ENCODE data around the gene ZFP2. TPM values are rescaled to one million over a fixed set of nuclear protein-coding genes. Genes with fewer than 3 reads are reported as not detected.

Gene ZFP2
- polyA plus RNA-seq, 1 donor: 2.5 TPM

DNA sequence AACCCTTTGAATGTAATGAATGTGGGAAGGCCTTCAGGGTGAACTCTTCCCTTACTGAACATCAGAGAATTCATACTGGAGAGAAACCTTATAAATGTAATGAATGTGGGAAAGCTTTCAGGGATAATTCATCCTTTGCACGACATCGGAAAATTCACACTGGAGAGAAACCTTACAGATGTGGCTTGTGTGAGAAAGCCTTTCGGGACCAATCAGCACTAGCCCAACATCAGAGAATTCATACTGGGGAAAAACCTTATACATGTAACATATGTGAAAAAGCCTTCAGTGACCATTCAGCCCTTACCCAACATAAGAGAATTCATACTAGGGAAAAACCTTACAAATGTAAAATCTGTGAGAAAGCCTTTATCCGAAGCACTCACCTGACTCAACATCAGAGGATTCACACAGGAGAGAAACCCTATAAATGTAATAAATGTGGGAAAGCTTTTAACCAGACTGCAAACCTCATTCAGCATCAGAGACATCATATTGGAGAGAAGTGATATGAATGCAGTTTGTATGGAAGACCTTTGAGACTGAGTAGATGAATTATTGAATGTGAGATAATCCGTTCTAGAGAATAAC is 69.8 kb downstream of the ZFP2 start:
- H3K27me3 ChIP-seq (ENCODE audit: control insufficient read depth, insufficient read depth, low read length): no peaks in the 10 kb centered on the region
- H3K4me3 ChIP-seq (ENCODE audit: low read length): no peak overlapping the region
- 100% methylated on average over 1 of the region's 5 CpGs for WGBS (ENCODE audit: insufficient coverage, low lambda C conversion rate)
- peaks cover 13% of the 10 kb centered on the region for H3K36me3 ChIP-seq (ENCODE audit: control insufficient read depth, insufficient read depth, low read length)
- peaks cover 54% of the 10 kb centered on the region for H3K9me3 ChIP-seq (ENCODE audit: control insufficient read depth, low read depth, low read length)
- no peaks in the 10 kb centered on the region for H3K4me1 ChIP-seq (ENCODE audit: control insufficient read depth, insufficient read depth, low read length)
- no peak for DNase-seq
- no peak overlapping the region for H3K27ac ChIP-seq (ENCODE audit: low read length)

- WGBS (ENCODE audit: insufficient coverage, low lambda C conversion rate): no CpG with 5 or more reads among the region's 15 CpGs
- H3K9me3 ChIP-seq (ENCODE audit: control insufficient read depth, low read depth, low read length): peaks cover 71% of the 10 kb centered on the region
- H3K4me1 ChIP-seq (ENCODE audit: control insufficient read depth, insufficient read depth, low read length): no peaks in the 10 kb centered on the region
- DNase-seq: no peak
- no peak overlapping the region for H3K4me3 ChIP-seq (ENCODE audit: low read length)
- no peaks in the 10 kb centered on the region for H3K27me3 ChIP-seq (ENCODE audit: control insufficient read depth, insufficient read depth, low read length)
- no peak overlapping the region for H3K27ac ChIP-seq (ENCODE audit: low read length)
- no peaks in the 10 kb centered on the region for H3K36me3 ChIP-seq (ENCODE audit: control insufficient read depth, insufficient read depth, low read length)
Observed at GRCh38 chr5:178981381-178981780, 85.7 kb downstream of the ZFP2 start.

Other genes with a start within 250 kb of the ZFP2 start
- gene ZNF354A, start 165.3 kb upstream of the ZFP2 start, polyA plus RNA-seq: 11.9 TPM
- 31.0 TPM for gene ZNF354B, start 36.0 kb upstream of the ZFP2 start, polyA plus RNA-seq
- 2.9 TPM for gene ZNF454, start 45.3 kb downstream of the ZFP2 start, polyA plus RNA-seq
- 0.70 TPM for gene GRM6, start 99.4 kb downstream of the ZFP2 start, polyA plus RNA-seq
- gene ZNF879, start 127.9 kb downstream of the ZFP2 start, polyA plus RNA-seq: 3.8 TPM
- gene ZNF354C, start 164.5 kb downstream of the ZFP2 start, polyA plus RNA-seq: 6.0 TPM